Natural killer cell treated with Interleukin-12 subunit alpha and Interleukin-12 subunit beta and Interleukin-15 and Interleukin-18, amount 100 ng/mL, for 72 hours (primary cell): ENCODE measurements around the gene NMNAT2. TPM values are rescaled to one million over a fixed set of nuclear protein-coding genes. Genes with fewer than 3 reads are reported as not detected.

Experiments used
- ATAC-seq, 2 donors: fragments of 150-1000 bp; cut with Tn5 transposase in 1 of 2; sonication (Bioruptor Pico), chemical (Tn5 transposase) in 1 of 2; 2 replicates each; pipeline ENCODE4 v1.10.0; 2021
- DNase-seq: peaks from one replicate; pipeline ENCODE4 v3.0.0; 2022; ENCODE audit warnings: low spot score
- H3K27ac Mint-ChIP-seq, 2 donors: 1 replicate in 1 of 2; 2 replicates in 1 of 2; pipeline ENCODE4 v1.8.0; 2022; ENCODE audit warnings: mixed read lengths in 2 of 2, mild to moderate bottlenecking in 1 of 2, moderate library complexity in 1 of 2
- H3K27me3 Mint-ChIP-seq, 2 donors: 1 replicate in 1 of 2; 2 replicates in 1 of 2; pipeline ENCODE4 v1.8.0; 2022; ENCODE audit warnings: mixed read lengths in 2 of 2
- H3K36me3 Mint-ChIP-seq: one replicate; pipeline ENCODE4 v1.8.0; 2022; ENCODE audit warnings: mixed read lengths
- H3K4me1 Mint-ChIP-seq, 2 donors: 1 replicate in 1 of 2; 2 replicates in 1 of 2; pipeline ENCODE4 v1.8.0; 2022; ENCODE audit warnings: low read depth in 2 of 2, mixed read lengths in 2 of 2, mild to moderate bottlenecking in 1 of 2
- H3K4me3 Mint-ChIP-seq: one replicate; pipeline ENCODE4 v1.8.0; 2022; ENCODE audit warnings: mixed read lengths
- H3K9me3 Mint-ChIP-seq: 2 replicates; pipeline ENCODE4 v1.8.0; 2022; ENCODE audit warnings: mixed read lengths
- total RNA-seq, 2 donors: library from RNA; stranded (reverse); gene quantifications; one replicate each; pipeline ENCODE4 v1.2.3, GENCODE V29; 2022

Gene NMNAT2
- total RNA-seq, 2 donors from 2014 or later: not detected

DNA sequence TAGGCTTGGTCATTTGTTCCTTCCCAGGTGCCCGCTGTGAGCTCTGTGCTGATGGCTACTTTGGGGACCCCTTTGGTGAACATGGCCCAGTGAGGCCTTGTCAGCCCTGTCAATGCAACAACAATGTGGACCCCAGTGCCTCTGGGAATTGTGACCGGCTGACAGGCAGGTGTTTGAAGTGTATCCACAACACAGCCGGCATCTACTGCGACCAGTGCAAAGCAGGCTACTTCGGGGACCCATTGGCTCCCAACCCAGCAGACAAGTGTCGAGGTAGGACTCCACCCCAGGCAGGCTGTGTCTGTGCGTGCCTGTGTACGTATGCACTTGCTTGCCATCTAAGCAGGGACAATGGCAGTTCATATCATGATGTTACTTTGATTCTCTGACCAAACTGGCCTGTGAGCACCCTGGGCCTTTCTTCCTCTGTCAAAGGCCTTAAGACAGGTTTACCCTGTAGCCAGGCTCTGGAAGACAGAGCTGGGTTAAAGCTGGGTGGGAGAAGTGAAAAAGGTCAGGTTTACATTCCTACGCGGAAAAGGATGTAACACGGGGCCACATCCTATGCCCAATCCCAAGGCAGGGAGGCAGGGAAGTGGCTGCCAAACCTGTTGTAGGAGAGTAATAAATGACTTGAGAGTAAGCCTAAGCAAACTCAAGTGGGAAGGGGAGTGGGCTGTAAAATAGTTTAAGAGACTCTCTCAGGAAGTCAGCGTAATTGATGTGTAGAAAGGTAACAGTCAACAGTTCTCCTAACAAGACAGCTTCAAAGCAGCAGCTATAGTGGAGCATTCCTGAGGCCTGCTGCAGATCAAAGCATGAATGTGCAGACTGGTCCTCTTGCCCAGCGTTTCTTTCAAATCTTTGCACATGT lies 189.6 kb downstream of the NMNAT2 start:
- Mint-ChIP-seq H3K4me3 (no peak overlapping the region), H3K27me3 (peaks cover 7 to 10% of the 10 kb centered on the region in 2 donors), H3K27ac (no peak overlapping the region), H3K4me1 (peaks cover 6 to 7% of the 10 kb centered on the region in 2 donors), H3K36me3 (no peaks in the 10 kb centered on the region), H3K9me3 (no peaks in the 10 kb centered on the region)
- ATAC-seq: no peak
- DNase-seq: no peak

DNA sequence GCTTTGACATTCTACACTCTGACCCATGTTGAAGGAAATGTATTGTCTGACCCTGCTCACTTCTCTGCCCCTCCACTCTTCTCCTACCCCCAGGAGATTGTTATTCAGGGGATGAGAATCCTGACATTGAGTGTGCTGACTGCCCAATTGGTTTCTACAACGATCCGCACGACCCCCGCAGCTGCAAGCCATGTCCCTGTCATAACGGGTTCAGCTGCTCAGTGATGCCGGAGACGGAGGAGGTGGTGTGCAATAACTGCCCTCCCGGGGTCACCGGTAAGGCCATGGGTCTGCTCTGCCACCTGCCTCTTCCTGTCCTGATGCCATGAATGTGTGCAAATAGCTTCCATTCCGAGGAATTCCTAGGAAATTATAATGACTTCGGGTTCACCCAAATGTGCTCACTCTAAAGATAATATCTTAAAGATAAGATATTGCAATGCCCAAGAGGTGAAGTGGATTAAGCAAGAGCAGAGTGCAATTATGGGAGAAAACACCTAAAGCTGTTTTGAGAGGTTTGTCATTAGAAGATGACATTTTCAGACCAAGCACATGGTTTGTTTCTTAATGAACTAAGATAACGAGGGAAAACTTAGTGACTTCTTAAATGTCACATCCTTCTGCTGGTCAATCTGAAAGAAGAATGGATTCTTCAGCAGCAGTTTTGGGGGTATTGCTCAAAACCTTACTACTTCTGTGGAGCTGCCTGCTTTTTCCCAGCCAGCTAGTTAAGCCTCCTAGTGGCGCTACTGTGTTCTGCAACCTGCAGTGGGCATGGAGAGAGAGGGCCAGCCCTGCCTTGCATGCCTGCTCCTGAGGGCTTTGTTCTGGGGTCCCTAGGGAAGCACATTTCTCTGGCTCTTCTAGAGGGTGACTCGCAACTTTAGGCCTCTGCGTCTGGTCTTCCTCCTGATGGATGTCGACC lies 190.5 kb downstream of the NMNAT2 start:
- peaks cover 6 to 7% of the 10 kb centered on the region in 2 donors for H3K4me1 Mint-ChIP-seq
- H3K9me3 Mint-ChIP-seq: no peaks in the 10 kb centered on the region
- H3K4me3 Mint-ChIP-seq: no peak overlapping the region
- ATAC-seq (peak in 1 of 2 donors; percentile 8), DNase-seq (no peak)
- H3K27me3 Mint-ChIP-seq: peaks cover 0 to 6% of the 10 kb centered on the region in 2 donors
- H3K36me3 Mint-ChIP-seq: no peaks in the 10 kb centered on the region
- no peak overlapping the region for H3K27ac Mint-ChIP-seq

DNA sequence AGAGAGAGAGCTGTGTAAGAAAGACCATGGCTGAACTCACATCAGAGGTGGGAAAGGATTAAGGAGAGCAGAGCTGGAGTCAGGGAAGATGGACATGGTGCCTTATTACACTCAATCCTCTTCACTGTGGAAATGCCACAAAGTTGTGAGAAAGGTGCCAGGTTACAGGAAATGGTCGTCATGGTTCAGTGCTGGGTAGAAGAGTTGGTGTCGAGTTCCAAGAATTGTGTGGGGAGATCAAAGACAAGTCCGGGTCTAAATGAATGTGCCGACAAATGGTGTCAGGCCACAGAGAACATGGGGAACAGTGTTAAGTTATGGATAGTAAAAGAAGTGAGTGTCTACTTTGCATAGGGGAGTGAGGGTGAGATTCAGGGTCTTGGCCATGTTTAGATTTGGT lies 191.2 kb downstream of the NMNAT2 start:
- peak overlapping the region; percentile 1 for H3K4me3 Mint-ChIP-seq
- no peak overlapping the region for H3K27ac Mint-ChIP-seq
- H3K4me1 Mint-ChIP-seq: peaks cover 6 to 7% of the 10 kb centered on the region in 2 donors
- no peaks in the 10 kb centered on the region for H3K36me3 Mint-ChIP-seq
- DNase-seq (no peak), ATAC-seq (peak; percentile 41 to 68)
- H3K9me3 Mint-ChIP-seq: no peaks in the 10 kb centered on the region
- peaks cover 0 to 6% of the 10 kb centered on the region in 2 donors for H3K27me3 Mint-ChIP-seq

DNA sequence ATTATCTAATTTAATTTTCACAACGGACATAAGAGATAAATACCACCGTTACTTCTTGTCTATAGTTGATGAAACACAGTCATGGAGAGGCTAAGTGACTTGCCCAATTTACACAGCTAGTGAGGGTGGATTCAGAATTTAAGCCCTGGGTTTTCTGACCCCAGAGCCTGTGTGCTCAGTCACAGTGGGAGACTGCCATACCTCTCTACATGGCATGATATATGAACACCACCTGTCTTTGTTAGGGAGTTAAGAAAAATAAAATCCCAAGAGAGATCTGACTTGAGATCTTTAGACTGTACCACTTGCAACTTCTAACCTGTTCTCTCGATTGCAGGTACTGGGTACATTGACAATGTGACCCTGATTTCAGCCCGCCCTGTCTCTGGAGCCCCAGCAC lies 191.8 kb downstream of the NMNAT2 start:
- Mint-ChIP-seq H3K4me3 (no peak overlapping the region), H3K27ac (no peak overlapping the region), H3K27me3 (peaks cover 0 to 6% of the 10 kb centered on the region in 2 donors), H3K4me1 (peaks cover 6 to 7% of the 10 kb centered on the region in 2 donors), H3K36me3 (no peaks in the 10 kb centered on the region), H3K9me3 (no peaks in the 10 kb centered on the region)
- ATAC-seq (no peak), DNase-seq (no peak)

DNA sequence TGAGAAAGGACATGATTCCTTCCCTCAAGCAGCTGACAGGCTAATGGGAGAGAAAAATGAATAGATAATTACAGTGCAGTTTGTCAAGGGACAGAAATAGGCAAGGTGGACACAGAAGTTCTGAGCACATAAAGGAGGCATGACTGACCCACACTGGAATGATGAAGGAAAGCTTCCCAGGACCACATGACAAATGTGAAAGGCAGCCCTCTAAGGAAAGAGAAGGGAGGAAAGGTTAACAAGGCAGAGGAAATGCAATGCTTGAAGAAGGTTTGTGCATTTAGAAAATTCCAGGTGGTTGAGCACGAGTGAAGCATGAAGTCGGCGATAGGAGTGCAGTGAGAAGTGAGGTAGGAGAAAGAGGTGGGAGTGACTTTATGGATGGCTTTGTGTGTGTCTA lies 194.7 kb downstream of the NMNAT2 start:
- no peak for DNase-seq
- no peak for ATAC-seq
- H3K27me3 Mint-ChIP-seq: peaks cover 5 to 9% of the 10 kb centered on the region in 2 donors

DNA sequence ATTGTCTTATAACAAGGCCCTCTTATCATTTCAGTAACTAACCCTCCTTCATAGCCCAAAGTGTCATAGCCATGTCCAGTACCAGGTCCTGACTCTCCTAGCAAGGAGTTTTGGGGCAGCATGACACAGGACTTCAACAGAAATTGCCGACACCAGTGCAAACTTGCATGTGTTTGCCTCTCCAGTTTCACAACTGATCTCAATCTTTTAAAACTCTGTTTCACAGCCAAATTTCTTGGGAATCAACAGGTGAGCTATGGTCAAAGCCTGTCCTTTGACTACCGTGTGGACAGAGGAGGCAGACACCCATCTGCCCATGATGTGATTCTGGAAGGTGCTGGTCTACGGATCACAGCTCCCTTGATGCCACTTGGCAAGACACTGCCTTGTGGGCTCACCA lies 195.3 kb downstream of the NMNAT2 start:
- H3K36me3 Mint-ChIP-seq: no peaks in the 10 kb centered on the region
- H3K27me3 Mint-ChIP-seq: peaks cover 5 to 9% of the 10 kb centered on the region in 2 donors
- DNase-seq (no peak), ATAC-seq (no peak)
- H3K9me3 Mint-ChIP-seq: no peaks in the 10 kb centered on the region
- peaks cover 6 to 7% of the 10 kb centered on the region in 2 donors for H3K4me1 Mint-ChIP-seq
- no peak overlapping the region for H3K27ac Mint-ChIP-seq
- no peak overlapping the region for H3K4me3 Mint-ChIP-seq

More for the DNA sequence above, 194.7 kb downstream of the NMNAT2 start:
- Mint-ChIP-seq H3K36me3 (no peaks in the 10 kb centered on the region), H3K4me3 (no peak overlapping the region), H3K4me1 (peaks cover 6 to 7% of the 10 kb centered on the region in 2 donors), H3K9me3 (no peaks in the 10 kb centered on the region), H3K27ac (no peak overlapping the region)

DNA sequence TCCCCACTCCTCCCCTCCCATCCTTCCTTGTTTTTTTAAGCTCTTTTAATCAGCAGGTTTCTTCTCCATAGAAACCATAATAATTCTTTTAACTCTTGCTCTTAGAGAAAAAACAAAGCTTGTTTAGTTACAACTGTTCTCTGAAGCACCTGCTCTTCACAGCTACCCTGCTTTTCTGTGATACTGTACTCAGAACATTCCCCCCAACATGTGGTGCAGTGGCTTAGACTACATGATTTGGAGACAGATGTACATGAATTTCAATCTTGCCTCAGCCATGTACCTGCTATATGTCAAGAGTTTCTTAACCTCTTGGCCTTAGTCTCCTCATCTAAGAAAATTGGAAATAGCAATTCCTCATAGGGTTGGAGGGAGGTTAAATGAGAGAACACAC lies 198.6 kb downstream of the NMNAT2 start:
- Mint-ChIP-seq H3K9me3 (no peaks in the 10 kb centered on the region), H3K4me3 (no peak overlapping the region), H3K36me3 (no peaks in the 10 kb centered on the region), H3K27ac (no peak overlapping the region), H3K4me1 (no peaks in the 10 kb centered on the region), H3K27me3 (peaks cover 12 to 23% of the 10 kb centered on the region in 2 donors)
- ATAC-seq (no peak), DNase-seq (no peak)

DNA sequence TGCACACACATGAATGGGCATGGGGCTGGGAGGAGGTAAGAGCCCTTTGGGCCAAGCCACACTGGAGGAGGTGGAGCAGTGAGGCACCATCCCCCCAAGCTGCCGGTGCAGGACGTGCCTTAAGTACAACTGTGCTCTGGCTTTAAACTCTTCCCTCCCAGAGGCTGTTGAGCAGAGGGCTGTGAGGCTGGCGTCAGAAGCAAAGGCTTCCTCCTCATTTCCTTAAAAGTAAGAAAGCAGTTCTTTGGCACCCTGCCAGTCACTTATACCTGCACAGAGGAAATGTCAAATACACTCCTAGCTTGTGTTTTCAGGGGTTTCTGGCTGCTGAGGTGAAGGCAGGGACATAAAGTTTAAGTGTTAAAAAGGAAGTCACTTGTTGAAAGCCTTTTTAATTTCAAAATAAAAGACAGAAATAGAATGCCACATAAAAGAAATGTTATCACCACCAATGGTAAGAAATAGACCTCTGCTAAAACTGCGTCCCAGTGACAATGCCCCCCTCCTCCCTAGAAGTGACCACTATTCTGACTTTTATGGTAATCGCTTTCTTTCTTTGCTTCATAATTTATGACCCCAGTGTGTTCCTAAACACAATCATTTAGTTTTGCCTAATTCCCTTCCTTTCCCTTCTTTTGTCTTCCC lies 199.1 kb downstream of the NMNAT2 start:
- Mint-ChIP-seq H3K9me3 (no peaks in the 10 kb centered on the region), H3K36me3 (no peaks in the 10 kb centered on the region), H3K27me3 (peaks cover 14 to 23% of the 10 kb centered on the region in 2 donors), H3K4me3 (no peak overlapping the region), H3K4me1 (no peaks in the 10 kb centered on the region), H3K27ac (no peak overlapping the region)
- ATAC-seq (peak in 1 of 2 donors; percentile 58), DNase-seq (no peak)

DNA sequence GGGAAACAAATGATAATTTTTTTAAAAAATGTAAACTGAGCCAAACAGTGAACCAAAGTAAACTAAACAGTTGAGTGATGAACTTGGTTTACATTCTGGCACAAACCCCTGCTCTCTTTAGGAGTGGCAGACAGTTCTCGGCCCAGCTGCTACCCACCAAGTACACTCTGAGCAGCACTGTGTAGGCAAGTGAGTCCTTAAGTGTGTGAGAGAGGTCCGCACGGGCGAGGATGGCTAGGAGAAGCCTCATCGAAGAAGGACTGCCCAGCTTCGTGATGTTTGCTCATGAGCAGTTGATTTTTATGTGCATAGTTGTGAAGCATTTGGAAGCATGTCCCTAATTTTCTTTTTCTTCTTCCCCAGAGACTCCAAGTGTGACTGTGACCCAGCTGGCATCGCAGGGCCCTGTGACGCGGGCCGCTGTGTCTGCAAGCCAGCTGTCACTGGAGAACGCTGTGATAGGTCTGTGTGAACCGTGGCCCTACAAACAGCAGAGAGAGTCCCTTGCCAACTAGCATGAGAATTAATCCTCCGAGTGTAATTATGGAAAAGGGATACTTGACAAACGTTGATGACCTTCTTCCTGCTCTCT lies 200.1 kb downstream of the NMNAT2 start:
- Mint-ChIP-seq H3K4me1 (no peaks in the 10 kb centered on the region), H3K4me3 (no peak overlapping the region), H3K36me3 (no peaks in the 10 kb centered on the region), H3K9me3 (no peaks in the 10 kb centered on the region), H3K27me3 (peaks cover 15 to 25% of the 10 kb centered on the region in 2 donors), H3K27ac (no peak overlapping the region)
- DNase-seq (no peak), ATAC-seq (no peak)

DNA sequence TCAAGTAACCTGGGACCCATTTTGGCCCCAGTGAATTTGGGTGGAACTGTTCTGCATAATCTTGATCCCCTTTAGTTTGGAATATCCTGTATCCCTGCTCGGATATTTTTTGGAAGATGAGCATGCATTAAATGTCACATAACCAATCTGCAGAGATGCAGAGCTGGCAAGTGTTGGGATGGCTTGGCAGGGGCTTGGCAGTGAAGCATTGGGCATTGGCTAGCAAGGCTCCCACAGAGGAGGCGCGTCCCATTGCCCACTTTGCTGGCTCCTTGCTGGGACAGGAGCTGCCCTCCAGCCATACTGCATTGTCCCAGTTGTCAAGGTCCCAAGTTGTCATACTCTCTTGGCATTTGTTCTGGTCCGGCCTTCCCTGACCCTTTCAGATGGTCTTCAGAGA lies 202.2 kb downstream of the NMNAT2 start:
- Mint-ChIP-seq H3K4me3 (no peak overlapping the region), H3K4me1 (no peaks in the 10 kb centered on the region), H3K27ac (no peak overlapping the region), H3K9me3 (no peaks in the 10 kb centered on the region), H3K36me3 (no peaks in the 10 kb centered on the region), H3K27me3 (peaks cover 27 to 37% of the 10 kb centered on the region in 2 donors)
- no peak for ATAC-seq
- no peak for DNase-seq

DNA sequence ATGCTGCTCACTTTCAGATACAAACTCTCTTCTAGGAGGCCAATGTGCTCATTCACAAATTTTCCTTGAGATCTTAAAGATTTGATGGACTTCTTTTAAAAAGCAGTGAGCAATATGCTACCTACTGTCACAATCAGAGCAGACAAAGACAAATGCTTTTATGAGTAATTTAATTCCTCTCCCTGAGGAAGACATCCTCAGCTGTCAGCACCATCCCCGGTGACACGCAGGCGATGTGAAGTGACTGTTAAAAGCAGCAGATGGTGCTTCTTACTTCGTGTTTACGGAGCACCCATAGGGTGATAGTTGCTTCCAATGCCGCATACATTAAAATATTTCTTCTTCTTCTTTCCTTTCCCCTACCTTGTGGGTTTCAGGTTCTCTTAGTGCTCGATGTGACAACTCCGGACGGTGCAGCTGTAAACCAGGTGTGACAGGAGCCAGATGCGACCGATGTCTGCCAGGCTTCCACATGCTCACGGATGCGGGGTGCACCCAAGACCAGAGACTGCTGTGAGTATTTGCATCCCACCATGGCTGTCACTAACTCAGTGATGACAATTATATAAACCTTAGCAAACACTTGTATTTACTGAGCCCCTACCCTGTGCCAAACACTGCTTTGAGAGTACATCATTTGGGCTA lies 203.0 kb downstream of the NMNAT2 start:
- Mint-ChIP-seq H3K27me3 (peaks cover 27 to 37% of the 10 kb centered on the region in 2 donors), H3K4me1 (no peaks in the 10 kb centered on the region), H3K36me3 (no peaks in the 10 kb centered on the region), H3K4me3 (no peak overlapping the region), H3K27ac (no peak overlapping the region), H3K9me3 (no peaks in the 10 kb centered on the region)
- DNase-seq: no peak
- no peak for ATAC-seq

DNA sequence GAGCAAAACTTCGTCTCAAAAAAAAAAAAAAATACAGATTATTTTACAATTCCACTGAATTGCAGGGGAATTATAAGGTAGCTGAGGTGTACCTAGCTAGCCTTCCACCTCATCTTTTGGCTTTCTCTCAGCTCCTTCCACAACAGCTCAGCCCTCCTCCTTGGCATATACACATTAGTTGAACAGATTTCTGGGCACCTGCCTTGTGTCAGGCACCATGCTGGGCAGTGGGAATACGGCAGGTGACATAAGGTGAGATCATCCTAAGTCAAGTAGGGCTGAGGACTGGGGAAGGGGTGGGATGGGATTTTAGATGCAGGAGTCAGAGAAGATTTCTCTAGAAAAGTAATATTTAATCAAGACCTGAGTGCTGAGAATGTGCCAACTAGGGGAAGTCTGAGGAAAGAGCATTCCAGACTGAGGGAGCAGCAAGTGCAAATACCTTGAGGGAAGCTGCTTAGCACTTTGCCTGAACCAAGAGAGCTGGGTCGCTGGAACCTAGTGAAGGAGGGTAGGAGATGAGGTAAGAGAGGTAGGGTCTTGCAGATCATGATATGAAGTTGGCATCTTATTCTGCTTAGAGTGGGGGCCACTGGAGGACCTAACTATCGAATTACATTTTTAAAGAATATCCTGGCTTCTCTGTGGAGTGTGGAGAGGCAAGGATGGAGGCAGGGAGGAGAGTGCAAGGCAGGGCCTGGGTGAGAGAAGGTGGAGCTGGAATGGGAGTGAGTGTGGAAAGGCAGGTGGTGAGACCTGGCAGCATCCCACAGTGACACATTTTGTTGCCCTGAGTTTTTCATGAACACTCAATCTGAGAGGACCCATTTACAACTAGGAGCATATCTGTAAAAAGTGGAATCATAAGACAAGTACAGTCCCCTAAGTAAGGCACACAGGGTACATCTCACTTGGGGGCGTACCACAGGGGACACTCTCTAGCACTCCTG lies 203.9 kb downstream of the NMNAT2 start:
- no peak overlapping the region for H3K27ac Mint-ChIP-seq
- no peak for ATAC-seq
- no peaks in the 10 kb centered on the region for H3K9me3 Mint-ChIP-seq
- H3K27me3 Mint-ChIP-seq: peaks cover 26 to 39% of the 10 kb centered on the region in 2 donors
- H3K36me3 Mint-ChIP-seq: no peaks in the 10 kb centered on the region
- no peak for DNase-seq
- no peaks in the 10 kb centered on the region for H3K4me1 Mint-ChIP-seq
- no peak overlapping the region for H3K4me3 Mint-ChIP-seq
